Measurements from ENCODE around the gene TACSTD2. TPM values are rescaled to one million over a fixed set of nuclear protein-coding genes. Genes with fewer than 3 reads are reported as not detected.
"Not testable (repeated sequence)": the region's sequence is repeated elsewhere in the genome, so short reads cannot be mapped to it uniquely, and the experiment has no call there.

The TACSTD2 gene, protein sequence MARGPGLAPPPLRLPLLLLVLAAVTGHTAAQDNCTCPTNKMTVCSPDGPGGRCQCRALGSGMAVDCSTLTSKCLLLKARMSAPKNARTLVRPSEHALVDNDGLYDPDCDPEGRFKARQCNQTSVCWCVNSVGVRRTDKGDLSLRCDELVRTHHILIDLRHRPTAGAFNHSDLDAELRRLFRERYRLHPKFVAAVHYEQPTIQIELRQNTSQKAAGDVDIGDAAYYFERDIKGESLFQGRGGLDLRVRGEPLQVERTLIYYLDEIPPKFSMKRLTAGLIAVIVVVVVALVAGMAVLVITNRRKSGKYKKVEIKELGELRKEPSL
- not detected in 2 replicates for total RNA-seq
- 0.06 TPM for polyA plus RNA-seq (2012)

DNA sequence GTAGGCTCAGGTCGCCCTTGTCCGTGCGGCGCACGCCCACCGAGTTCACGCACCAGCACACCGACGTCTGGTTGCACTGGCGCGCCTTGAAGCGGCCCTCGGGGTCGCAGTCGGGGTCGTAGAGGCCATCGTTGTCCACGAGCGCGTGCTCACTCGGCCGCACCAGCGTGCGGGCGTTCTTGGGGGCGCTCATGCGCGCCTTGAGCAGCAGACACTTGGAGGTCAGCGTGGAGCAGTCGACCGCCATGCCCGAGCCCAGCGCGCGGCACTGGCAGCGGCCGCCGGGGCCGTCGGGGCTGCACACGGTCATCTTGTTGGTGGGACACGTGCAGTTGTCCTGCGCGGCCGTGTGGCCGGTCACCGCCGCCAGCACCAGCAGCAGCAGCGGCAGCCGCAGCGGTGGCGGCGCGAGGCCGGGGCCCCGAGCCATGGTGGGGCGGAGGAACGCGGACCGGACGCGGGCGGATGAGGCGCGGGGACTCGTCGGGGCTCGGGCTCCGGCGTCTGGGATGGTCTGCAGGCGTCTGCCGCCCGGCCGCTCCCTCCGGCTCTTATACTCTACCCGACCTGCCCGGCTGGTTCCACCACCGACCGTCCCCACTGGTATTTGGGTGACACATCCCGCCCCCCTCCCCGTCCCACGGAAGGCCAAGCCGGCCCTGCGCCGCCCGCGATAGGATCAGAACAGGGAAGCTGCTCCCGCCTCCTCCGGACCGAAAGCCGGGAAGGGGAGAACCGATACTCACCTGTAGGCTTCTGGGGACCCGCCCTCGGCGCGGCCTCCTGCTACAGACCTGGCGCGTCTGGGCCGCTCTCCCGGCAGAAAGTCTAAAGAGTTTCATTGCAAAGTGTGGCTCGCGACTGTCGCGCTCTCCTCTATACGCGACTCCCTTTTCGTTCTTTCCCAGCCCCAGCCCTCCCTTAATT is at the start of gene TACSTD2:
Gene TACSTD2, minus strand, starts transcription at position 526 of the 927 bp plus-strand sequence. Its CDS starts 96 bp downstream, at position 430.
- DNase-seq (ENCODE audit: low read depth): no peak

DNA sequence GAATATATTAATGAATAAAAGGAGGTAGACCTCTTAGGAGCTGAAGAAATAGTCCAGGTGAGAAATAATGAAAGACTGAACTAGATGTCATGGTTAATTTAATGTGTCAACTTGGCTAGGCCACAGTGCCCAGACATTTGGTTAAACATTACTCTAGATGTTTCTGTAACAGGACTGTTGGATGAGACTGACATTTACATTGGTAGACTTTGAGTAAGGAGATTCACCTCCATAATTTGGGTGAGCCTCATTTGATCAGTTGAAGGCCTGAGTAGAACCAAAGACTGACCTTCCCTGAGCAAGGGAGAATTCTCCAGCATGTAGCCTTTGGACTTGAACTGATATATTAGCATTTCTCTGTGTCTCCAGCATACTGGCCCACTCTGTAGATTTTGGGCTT is 49.2 kb upstream of the TACSTD2 start:
- DNase-seq (ENCODE audit: low read depth): no peak

DNA sequence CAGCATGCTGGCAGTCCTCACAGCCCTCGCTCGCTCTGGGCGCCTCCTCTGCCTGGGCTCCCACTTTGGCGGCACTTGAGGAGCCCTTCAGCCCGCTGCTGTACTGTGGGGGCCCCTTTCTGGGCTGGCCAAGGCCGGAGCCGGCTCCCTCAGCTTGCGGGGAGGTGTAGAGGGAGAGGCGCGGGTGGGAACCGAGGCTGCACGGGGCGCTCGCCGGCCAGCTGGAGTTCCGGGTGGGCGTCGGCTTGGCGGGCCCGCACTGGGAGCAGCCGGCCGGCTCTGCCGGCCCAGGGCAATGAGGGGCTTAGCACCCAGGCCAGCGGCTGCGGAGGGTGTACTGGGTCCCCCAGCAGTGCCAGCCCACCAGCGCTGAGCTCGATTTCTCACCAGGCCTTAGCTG is 46.2 kb upstream of the TACSTD2 start:
- DNase-seq (ENCODE audit: low read depth): not testable (repeated sequence)

DNA sequence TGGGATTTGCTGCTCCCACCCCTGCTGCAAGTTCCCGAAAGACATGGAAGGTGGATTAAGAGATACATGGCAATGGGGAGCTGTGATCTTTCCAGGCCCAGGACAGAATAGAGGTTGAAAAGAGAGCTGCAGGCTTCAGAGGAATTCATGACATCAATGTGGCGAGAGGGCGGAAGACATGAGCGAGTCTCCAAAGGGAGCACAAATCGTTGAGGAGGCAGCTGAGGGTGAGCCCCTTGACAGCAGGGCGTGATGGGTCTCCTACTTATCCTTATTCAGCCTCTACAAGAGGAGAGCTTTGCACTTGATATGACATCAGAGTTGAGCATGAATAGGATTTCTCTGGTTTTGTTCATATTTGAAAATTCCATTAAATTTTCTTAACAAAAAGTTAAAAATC is 45.5 kb upstream of the TACSTD2 start:
- DNase-seq (ENCODE audit: low read depth): no peak

DNA sequence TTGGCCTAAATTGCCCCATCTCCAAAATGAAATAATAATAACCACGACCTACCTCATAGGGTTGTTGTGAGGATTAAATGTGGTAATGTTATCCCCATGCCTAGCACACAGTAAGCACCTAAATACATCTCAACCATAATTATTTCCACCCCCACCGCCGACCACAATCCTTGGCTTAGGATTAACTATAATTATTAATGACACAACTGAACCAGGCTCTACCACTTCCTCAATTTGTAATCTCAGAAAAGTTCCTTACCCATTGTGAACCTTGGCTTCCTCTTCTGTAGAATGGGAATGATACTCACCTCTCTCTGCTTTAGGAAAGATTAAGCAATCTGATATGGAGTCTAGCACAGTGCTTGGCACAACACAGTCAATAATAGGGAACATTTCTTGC is 44.3 kb upstream of the TACSTD2 start:
- DNase-seq (ENCODE audit: low read depth): peak; percentile 3

DNA sequence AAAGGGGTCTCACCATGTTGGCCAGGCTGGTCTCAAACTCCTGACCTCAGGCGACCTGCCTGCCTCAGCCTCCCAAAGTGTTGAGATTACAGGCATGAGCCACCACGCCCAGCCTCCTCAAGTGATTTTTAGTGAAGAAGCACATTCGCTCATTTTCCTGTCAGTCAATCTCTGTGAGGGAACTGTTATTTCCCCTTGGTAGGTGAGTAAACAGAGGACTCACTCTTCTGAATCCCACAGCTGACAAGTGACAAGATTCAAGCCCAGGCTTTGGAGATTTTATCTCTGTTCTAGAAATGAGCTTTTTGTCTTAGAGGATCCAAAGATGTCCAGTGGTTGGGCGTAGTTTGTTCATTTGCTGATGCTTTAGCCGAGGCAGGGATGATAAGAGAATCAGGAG is 43.9 kb upstream of the TACSTD2 start:
- DNase-seq (ENCODE audit: low read depth): no peak

DNA sequence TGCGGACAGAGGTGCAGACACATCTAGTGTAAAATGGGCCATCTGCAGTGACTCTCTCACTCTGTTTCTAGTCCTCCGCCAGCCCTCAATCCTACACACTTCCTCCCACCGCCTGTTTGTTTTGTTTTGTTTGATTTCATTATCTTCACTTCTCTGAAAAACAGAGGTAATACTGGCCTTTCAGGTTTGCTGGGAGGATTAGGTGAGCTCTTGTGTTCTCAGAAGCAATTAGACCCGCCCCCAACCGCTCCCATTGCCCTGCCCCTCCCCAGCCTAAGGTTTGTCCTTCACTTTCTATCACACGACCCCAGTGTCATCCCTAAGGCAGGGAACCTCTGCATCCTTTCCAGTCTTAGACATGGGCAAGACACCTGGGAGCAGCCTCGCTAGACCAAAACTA is 43.2 kb upstream of the TACSTD2 start:
- DNase-seq (ENCODE audit: low read depth): no peak

DNA sequence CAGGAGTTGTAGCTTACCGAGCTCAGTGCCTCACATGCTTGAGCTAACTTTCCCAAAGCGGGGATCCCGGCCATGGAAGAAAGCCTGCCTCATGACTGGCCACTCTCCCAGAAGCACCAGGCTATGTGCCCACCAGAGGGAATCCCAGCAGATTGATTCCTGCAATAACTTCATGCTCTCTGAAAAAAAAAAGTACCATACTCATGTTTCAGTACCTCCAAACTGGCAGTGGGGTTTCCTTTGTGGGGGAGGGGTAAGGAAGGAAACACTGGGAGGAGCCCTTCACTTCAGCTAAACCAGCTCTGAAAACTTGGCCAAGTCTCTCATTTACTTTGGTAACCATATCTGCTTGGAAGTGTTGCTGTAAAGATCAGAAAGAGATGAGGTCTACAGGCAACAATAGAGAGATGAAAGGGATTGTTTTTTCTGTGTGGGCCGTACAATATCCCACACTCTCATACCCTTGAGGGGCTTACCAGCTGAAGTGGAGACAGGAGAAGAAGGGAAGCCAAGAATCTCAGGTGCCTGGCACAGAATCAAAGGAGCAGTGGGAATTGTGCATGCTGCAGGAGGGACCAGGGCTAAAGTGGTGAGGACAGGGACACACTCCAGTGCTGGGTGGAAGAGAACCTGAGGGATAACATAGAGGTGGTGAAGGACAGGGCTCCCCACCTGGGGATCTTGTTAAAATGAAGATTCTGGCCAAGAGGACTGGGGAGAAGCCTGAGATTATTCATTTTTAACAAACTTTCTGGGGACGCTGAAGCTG is 42.4 kb upstream of the TACSTD2 start:
- peak; percentile 21 for DNase-seq (ENCODE audit: low read depth)

DNA sequence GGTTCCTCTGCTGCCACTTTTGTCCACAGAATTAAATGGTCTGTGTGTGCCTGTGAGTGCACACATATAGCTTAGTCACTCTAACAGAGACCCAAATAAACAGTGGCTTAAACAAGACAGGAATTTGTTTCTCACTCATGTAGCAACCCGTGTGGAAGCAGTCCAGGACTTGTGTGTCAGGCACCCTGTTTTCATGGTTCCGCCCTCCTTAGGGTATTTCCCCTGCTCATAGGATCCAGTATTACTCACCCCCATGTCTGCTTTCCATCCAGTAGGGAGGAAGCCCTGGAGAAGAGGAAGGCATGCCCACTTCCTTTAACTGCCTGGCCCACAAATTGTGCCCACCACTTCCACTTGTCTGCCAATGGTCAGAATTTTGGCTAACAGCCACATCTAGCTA is 41.3 kb upstream of the TACSTD2 start:
- peak; percentile 66 for DNase-seq (ENCODE audit: low read depth)

DNA sequence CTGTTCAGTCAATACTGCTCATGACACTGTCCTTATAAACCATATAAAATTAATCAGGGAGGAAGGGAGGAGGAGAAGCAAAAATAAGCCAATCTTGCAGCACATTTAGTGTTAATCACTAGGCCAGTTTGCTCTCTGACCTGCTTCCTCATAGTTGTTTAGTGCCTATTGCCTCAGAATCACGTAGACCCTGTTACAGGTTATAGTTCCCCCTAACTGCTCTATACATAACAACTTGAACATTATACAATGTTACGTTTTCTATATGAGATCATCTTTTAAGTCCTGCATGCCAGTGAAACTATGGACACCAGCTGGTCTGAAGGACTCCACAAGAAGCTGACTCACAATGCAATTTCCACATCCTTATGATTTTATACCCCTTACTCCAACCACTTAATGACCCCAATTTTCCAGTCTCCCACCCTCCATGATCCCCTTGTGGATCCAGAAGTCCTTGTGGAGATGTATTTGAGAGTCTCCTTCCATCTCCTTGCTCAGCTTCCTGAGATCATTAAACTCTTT is 34.9 kb upstream of the TACSTD2 start:
- DNase-seq (ENCODE audit: low read depth): no peak

DNA sequence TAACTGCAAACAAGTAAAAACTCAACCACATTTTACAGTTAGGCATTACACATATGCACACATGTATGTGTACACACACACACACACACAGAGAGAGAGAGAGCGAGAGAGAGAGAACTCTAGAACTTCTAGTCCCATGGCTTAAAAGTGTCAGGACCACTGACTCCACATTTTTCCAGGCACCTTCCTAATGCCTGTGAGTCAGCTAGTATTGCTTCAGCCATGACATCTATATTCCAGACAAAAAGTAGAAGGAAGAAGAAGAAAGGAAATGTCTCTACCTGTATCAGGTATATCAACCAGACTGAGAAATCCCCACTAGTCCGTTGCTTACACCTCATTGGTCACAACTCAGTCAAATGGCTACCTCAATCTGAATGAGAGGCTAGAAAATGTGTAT is 31.9 kb upstream of the TACSTD2 start:
- no peak for DNase-seq (ENCODE audit: low read depth)

DNA sequence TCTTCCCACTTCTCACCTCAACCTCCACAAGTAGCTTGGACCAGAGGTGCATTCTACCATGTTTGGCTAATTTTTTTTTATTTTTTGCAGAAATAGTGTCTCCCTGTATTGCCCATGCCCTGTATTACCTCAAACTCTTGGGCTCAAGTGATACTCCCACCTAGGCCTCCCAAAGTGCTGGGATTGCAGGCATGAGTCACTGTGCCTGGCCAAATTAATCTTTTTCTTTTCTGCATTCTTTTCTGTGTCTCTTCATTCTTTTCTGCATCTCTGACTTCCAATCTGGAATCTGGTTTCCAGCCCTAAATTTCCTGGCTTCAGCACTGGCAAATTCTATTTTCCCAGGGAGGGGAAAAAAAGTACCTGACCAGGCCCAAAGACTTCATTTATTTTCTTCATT is 31.2 kb upstream of the TACSTD2 start:
- no peak for DNase-seq (ENCODE audit: low read depth)

DNA sequence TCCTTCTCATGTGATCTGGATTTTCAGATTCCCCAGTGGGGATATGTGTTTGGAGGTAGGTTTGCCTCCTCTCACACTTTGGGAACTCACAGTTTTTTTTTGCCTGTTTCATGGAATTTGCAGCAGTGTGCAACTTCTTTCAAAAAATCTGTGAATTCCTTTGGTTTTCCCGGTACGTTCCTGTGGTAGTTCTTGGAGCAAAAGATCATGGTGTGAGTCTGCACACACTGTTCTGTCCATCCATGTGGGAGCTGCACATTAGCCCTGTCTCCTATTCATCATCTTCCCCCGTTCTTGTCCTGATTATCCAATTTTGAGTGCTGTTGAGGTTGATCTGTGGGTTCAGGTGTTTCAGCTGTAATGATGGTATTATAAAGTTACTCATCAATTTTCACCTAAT is 30.3 kb upstream of the TACSTD2 start:
- no peak for DNase-seq (ENCODE audit: low read depth)

DNA sequence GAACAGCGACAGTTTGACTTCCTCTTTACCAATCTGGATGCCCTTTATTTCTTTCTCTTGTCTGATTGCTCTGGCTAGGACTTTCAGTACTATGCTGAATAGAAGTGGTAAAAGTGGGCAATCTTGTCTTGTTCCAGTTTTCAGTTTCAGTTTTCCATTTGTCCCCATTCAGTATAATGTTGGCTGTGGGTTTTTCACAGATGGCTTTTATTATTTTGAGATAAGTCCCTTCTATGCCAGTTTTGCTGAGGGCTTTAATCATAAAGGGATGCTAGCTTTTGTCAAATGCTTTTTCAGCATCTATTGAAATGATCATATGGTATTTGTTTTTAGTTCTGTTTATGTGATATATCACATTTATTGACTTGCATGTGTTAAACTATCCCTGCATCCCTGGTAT is 24.9 kb upstream of the TACSTD2 start:
- DNase-seq (ENCODE audit: low read depth): not testable (repeated sequence)

DNA sequence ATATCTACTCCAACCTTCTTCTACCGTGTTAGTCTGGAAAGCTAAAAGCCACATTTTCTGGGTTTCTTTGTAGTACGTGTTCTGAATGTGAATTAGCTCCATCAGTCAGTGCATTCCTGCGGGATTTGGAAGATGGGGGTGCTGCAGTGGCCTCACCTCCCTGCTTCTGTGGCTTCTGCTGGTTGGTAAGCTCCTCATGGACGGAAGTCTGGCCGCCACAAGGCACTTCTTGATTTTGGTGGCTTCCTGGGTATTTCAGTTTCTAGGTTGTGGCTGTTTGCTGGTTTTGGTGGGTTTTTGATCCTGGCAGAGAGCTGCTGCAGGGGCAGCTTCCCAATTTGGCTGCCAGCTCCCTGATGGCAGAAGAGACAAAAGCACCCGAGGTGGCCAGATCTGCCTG is 20.9 kb upstream of the TACSTD2 start:
- no peak for DNase-seq (ENCODE audit: low read depth)

DNA sequence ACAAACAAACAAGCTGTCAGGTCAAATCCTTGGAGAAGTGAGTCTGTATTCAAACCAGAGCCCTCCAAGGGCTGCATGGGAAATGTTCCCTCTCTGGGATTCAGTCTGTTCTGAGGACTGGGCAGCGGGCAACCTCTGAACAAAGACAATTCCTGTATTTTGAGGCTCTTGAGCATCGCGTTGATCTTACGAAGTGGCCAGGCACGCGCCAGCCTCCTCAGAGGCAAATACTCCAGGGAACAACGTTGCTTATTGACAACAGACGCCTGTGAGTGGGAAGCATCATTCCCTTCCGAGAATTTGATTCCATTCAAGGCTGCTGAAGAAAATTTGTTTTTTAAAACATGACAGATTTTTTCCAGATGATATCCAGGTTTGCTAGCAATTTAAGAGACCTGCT is 20.0 kb upstream of the TACSTD2 start:
- no peak for DNase-seq (ENCODE audit: low read depth)

DNA sequence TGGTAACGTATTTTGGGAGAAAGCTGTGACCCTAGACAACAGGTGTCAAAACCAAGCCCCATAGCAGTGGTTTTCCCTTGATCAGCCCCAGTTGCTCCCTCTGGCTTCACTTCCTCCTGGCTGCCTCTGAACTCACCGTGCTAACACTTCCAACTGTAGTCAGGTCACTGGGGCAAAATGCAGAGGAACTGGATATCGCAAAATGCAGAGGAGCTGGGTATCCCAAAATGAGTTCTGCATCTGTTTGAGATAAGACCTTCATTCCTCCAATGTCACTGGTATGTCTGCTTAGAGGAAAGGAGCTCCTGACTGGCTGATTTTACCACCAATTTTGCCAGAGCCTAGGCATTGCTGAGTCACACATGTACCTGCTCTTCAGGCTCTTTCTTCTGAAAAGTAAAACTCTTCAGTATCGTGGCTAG is 19.6 kb upstream of the TACSTD2 start:
- DNase-seq (ENCODE audit: low read depth): peak; percentile 75

DNA sequence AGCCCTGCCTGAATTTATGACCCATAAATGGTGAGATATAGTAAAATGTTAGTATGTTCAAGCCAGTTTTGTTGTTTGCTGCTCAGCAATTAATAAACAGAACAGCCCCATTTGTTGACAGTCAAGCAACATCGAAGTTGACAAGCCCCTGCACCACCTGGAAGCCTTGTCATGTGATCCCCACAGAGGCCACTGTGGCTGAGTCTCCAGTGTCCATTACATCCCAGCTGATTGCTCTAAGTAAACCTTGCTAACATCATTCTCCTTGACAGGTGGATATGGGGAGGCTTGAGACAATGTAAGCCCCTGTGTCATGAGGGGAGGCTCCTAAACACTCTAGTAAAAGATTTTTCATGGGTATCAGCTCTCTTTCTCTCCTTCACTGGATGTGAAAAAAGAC is 17.5 kb upstream of the TACSTD2 start:
- DNase-seq (ENCODE audit: low read depth): peak; percentile 50

DNA sequence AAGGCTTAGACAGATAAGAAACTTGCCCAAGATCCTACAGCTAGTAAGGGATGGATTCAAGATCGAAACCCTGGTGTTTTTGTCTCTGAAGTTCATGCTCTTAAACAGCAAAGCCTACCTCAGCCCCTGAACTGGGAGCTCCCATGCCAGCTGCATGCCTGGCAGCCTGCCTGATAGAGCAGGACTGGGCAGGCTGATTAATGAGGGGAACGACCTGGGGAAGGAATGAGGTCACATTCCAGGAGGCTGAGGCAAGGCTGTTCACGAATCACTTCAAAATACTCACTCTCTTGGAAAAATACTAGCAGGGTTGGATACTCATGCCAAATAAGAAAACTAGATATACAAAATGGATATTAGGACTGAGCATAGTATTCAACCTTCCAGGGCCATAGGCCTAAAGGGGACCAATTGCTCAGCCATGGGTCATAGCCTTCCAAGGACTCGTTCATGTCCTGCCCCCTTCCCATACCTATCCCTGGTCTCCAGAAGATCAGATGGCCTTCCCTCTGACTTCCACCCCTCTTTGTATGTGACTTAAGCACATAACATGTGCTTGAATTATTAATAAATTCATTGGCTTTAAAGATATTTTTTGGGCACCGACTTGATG is 15.6 kb upstream of the TACSTD2 start:
- DNase-seq (ENCODE audit: low read depth): peak; percentile 96

DNA sequence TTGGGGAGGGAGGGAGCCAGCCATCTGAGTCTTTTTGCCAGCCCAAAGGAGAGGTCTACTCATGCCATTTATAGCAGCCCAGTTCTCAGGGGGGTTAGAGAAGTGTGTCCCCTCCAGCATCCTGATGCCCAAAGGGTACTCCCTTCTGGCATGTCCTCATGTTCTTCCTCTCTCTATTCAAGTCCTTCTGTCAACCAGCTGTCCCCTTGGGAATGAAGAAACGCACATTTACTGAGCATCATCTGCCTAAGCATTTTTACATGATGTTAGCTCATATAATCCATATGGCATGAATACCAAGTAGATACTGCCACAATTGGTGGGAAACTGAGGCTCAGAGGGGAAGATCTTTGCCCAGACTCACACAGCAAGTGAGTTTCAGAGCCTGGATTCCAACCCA is 14.8 kb upstream of the TACSTD2 start:
- no peak for DNase-seq (ENCODE audit: low read depth)

DNA sequence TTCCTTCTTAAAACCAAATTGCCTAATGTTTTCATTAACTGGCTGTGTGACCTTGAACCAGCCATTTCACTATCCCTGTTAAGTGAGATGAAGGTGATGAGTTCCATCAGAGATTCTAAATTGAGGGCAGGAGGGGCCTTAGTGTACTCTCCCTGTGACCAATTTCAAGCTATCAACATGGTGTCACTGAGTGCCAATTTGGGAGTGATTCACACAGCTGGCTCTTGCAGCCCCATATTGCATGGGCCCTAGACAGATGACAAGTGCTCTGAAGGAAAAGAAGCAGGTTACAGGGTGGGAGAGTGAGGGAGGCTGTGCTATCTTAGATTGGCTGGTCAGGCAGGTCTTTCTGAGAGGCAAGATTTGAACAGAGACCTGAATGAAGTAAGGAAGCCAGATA is 13.0 kb upstream of the TACSTD2 start:
- peak; percentile 41 for DNase-seq (ENCODE audit: low read depth)
